Liver (tissue), 9 donors: ENCODE results near the gene PHTF2. TPM values are rescaled to one million over a fixed set of nuclear protein-coding genes. Genes with fewer than 3 reads are reported as not detected.

Source experiments
- DNase-seq: peaks from one replicate; pipeline ENCODE4 v3.0.0-alpha.2; 2017; ENCODE audit warnings: low spot score
- H3K27ac ChIP-seq, 2 donors: one replicate each; pipeline ENCODE4 v1.7.0; 2013; ENCODE audit warnings: inconsistent platforms in 2 of 2, low read length in 2 of 2, control low read depth in 1 of 2, low read depth in 1 of 2, mild to moderate bottlenecking in 1 of 2
- H3K27me3 ChIP-seq, 4 donors: one replicate each; pipeline versions ENCODE4 v1.6.1 to v1.7.0; 2013; ENCODE audit warnings: low read length in 3 of 4, inconsistent platforms in 1 of 4, mild to moderate bottlenecking in 1 of 4, moderate library complexity in 1 of 4; ENCODE audit not compliant: control insufficient read depth in 4 of 4, insufficient read depth in 4 of 4
- H3K36me3 ChIP-seq, 4 donors: one replicate each; pipeline versions ENCODE4 v1.6.1 to v1.7.0; 2013; ENCODE audit warnings: low read length in 3 of 4, mild to moderate bottlenecking in 3 of 4, low read depth in 1 of 4, moderate library complexity in 1 of 4; ENCODE audit not compliant: control insufficient read depth in 4 of 4, insufficient read depth in 3 of 4
- H3K4me1 ChIP-seq, 4 donors: one replicate each; pipeline versions ENCODE4 v1.6.1 to v1.7.0; 2013; ENCODE audit warnings: low read length in 3 of 4, mild to moderate bottlenecking in 3 of 4, moderate library complexity in 1 of 4; ENCODE audit not compliant: control insufficient read depth in 4 of 4, insufficient read depth in 4 of 4
- H3K4me3 ChIP-seq, 3 donors: one replicate each; pipeline versions ENCODE4 v1.6.1 to v1.7.0; 2013; ENCODE audit warnings: low read length in 3 of 3, control low read depth in 1 of 3, low read depth in 1 of 3, mild to moderate bottlenecking in 1 of 3
- H3K9ac ChIP-seq, 2 donors: one replicate each; pipeline ENCODE4 v1.7.0; 2013; ENCODE audit warnings: low read length in 2 of 2, mild to moderate bottlenecking in 2 of 2, moderate library complexity in 2 of 2, control low read depth in 1 of 2, low read depth in 1 of 2
- H3K9me3 ChIP-seq, 4 donors: one replicate each; pipeline versions ENCODE4 v1.6.1 to v1.7.0; 2013; ENCODE audit warnings: low read length in 3 of 4; ENCODE audit not compliant: control insufficient read depth in 4 of 4
- FOXA2 ChIP-seq: IDR thresholded peaks from 2 replicates; pipeline ENCODE4 v1.6.1; 2016; ENCODE audit warnings: antibody characterized with exemption
- HNF4A ChIP-seq, 2 donors: conservative IDR thresholded peaks; 2 replicates each; pipeline ENCODE4 v1.6.1; 2016; ENCODE audit warnings: antibody characterized with exemption in 2 of 2, mild to moderate bottlenecking in 2 of 2
- JUND ChIP-seq, 2 donors: IDR thresholded peaks; 2 replicates each; pipeline ENCODE4 v1.6.1; 2016; ENCODE audit warnings: antibody characterized with exemption in 2 of 2
- NR2F2 ChIP-seq: IDR thresholded peaks from 2 replicates; pipeline ENCODE4 v1.6.1; 2016; ENCODE audit warnings: antibody characterized with exemption
- RAD21 ChIP-seq, 2 donors: IDR thresholded peaks; 2 replicates each; pipeline ENCODE4 v1.6.1; 2016; ENCODE audit warnings: antibody characterized with exemption in 2 of 2, mild to moderate bottlenecking in 2 of 2
- REST ChIP-seq: IDR thresholded peaks from 2 replicates; pipeline ENCODE4 v1.6.1; 2016; ENCODE audit warnings: antibody characterized with exemption, mild to moderate bottlenecking
- RXRA ChIP-seq, 2 donors: IDR thresholded peaks; 2 replicates each; pipeline ENCODE4 v1.6.1; 2017 to 2018; ENCODE audit warnings: antibody characterized with exemption in 2 of 2, mild to moderate bottlenecking in 1 of 2
- SP1 ChIP-seq: IDR thresholded peaks from 2 replicates; pipeline ENCODE4 v1.6.1; 2018; ENCODE audit warnings: antibody characterized with exemption, mild to moderate bottlenecking
- TAF1 ChIP-seq: conservative IDR thresholded peaks from 2 replicates; pipeline ENCODE4 v1.6.1; 2016; ENCODE audit warnings: antibody characterized with exemption, mild to moderate bottlenecking
- YY1 ChIP-seq: IDR thresholded peaks from 2 replicates; pipeline ENCODE4 v1.6.1; 2016; ENCODE audit warnings: antibody characterized with exemption, mild to moderate bottlenecking
- whole genome bisulfite sequencing: extraction: QIAGEN DNeasy Blood & Tissue Kit; methylation state at CpG from one replicate; pipeline ENCODE4 v1.1.7; 2013; 5-methylcytosine and 5-hydroxymethylcytosine counted together
- polyA plus RNA-seq, 2 donors: library from polyadenylated mRNA; stranded (reverse) in 1 of 2; unstranded in 1 of 2; fragments of 200-250 nt in 1 of 2; fragments of >200 nt in 1 of 2; fragmentation: Nextera tagmentation in 1 of 2; extraction: Ambion mirVana in 1 of 2; gene quantifications; one replicate each; pipeline versions ENCODE4 v1.2.1 to v1.2.3, GENCODE V29; 2013 to 2015
- total RNA-seq, 2 donors: library from RNA; depleted of rRNA; stranded (reverse); fragments of >200 nt; gene quantifications; one replicate each; pipeline ENCODE4 v1.2.3, GENCODE V29; 2014
- TF ChIP-seq, protein P1 (sequence below): fragments of 150-350 bp; IDR thresholded peaks from 2 replicates; pipeline ENCODE4 v1.5.1; 2017; ENCODE audit warnings: improper control_type of control experiment, low read depth, low read length; ENCODE audit not compliant: missing input control
- TF ChIP-seq, protein P2 (sequence below): IDR thresholded peaks from 2 replicates; pipeline ENCODE4 v1.6.1; 2016; ENCODE audit warnings: antibody characterized with exemption
- TF ChIP-seq, protein P3 (sequence below): IDR thresholded peaks from 2 replicates; pipeline ENCODE4 v1.6.1; 2016; ENCODE audit warnings: antibody characterized with exemption
- donor health status: healthy.
- donor health status: healthy.
- donor health status: healthy.
- donor health status: healthy.
- donor health status: healthy.

PHTF2 gene
- total and polyA plus RNA-seq, 4 donors = 2.2 to 7.3 (median 4.7) TPM

GRCh38 chr7:77811516-77812289 lies 13.1 kb downstream of the PHTF2 start:
- Histone ChIP-seq H3K27me3 (no peaks in the 10 kb centered on the region), H3K36me3 (no peaks in the 10 kb centered on the region), H3K9ac (no peak overlapping the region), H3K4me3 (no peak overlapping the region), H3K27ac (no peak overlapping the region), H3K4me1 (no peaks in the 10 kb centered on the region), H3K9me3 (peaks cover 0 to 5% (median under 1%) of the 10 kb centered on the region in 4 donors)
- no peak for DNase-seq
- TF ChIP-seq FOXA2 (no peak), YY1 (no peak), JUND (IDR thresholded peaks at IDR 0.05) (no peak), TAF1 (no peak), NR2F2 (no peak), RXRA (IDR thresholded peaks at IDR 0.05) (no peak), SP1 (no peak), RAD21 (IDR thresholded peaks at IDR 0.05) (no peak), REST (no peak), HNF4A (conservative IDR thresholded peaks at IDR 0.05) (no peak)
- TF ChIP-seq, protein P1, sequence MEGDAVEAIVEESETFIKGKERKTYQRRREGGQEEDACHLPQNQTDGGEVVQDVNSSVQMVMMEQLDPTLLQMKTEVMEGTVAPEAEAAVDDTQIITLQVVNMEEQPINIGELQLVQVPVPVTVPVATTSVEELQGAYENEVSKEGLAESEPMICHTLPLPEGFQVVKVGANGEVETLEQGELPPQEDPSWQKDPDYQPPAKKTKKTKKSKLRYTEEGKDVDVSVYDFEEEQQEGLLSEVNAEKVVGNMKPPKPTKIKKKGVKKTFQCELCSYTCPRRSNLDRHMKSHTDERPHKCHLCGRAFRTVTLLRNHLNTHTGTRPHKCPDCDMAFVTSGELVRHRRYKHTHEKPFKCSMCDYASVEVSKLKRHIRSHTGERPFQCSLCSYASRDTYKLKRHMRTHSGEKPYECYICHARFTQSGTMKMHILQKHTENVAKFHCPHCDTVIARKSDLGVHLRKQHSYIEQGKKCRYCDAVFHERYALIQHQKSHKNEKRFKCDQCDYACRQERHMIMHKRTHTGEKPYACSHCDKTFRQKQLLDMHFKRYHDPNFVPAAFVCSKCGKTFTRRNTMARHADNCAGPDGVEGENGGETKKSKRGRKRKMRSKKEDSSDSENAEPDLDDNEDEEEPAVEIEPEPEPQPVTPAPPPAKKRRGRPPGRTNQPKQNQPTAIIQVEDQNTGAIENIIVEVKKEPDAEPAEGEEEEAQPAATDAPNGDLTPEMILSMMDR = no peak
- TF ChIP-seq, protein P2, sequence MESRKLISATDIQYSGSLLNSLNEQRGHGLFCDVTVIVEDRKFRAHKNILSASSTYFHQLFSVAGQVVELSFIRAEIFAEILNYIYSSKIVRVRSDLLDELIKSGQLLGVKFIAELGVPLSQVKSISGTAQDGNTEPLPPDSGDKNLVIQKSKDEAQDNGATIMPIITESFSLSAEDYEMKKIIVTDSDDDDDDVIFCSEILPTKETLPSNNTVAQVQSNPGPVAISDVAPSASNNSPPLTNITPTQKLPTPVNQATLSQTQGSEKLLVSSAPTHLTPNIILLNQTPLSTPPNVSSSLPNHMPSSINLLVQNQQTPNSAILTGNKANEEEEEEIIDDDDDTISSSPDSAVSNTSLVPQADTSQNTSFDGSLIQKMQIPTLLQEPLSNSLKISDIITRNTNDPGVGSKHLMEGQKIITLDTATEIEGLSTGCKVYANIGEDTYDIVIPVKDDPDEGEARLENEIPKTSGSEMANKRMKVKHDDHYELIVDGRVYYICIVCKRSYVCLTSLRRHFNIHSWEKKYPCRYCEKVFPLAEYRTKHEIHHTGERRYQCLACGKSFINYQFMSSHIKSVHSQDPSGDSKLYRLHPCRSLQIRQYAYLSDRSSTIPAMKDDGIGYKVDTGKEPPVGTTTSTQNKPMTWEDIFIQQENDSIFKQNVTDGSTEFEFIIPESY = no peak
- TF ChIP-seq, protein P3, sequence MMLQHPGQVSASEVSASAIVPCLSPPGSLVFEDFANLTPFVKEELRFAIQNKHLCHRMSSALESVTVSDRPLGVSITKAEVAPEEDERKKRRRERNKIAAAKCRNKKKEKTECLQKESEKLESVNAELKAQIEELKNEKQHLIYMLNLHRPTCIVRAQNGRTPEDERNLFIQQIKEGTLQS = no peak
- 95% methylated on average over 2 of the region's 2 CpGs for WGBS

DNA sequence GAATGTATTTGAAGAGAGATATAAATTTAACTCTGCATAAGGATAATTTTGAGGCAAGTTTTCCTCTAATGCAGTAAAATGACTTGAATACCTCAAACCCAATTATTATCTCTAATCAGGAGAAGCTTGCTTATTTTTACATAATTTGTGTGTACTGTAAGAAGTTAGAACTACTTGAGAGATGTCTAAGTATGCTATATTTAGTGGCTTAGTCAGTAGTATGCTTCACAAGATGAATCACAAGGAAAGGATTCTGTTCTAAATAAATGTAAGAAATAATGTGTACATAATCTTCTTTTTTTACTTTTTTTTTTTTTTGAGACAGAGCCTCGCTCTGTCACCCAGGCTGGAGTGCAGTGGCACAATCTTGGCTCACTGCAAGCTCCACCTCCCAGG lies 13.7 kb downstream of the PHTF2 start:
- H3K9ac ChIP-seq = no peak overlapping the region
- H3K4me3 ChIP-seq = no peak overlapping the region
- DNase-seq = no peak
- H3K27me3 ChIP-seq = no peaks in the 10 kb centered on the region
- no peaks in the 10 kb centered on the region for H3K4me1 ChIP-seq
- TF ChIP-seq RXRA (IDR thresholded peaks at IDR 0.05) = no peak
- TF ChIP-seq JUND (IDR thresholded peaks at IDR 0.05) = no peak
- TF ChIP-seq, protein P1 = no peak
- H3K9me3 ChIP-seq = peaks cover 0 to 2% (median under 1%) of the 10 kb centered on the region in 4 donors
- H3K36me3 ChIP-seq = no peaks in the 10 kb centered on the region
- 95% methylated on average over 1 of the region's 1 CpG for WGBS
- no peak overlapping the region for H3K27ac ChIP-seq
